Tibial nerve (tissue), 4 donors: ENCODE results near the gene RHCE. TPM values are rescaled to one million over a fixed set of nuclear protein-coding genes. Genes with fewer than 3 reads are reported as not detected.
"Not testable (repeated sequence)": the region's sequence is repeated elsewhere in the genome, so short reads cannot be mapped to it uniquely, and the experiment has no call there.

Experiments
- DNase-seq, 2 donors: peaks; one replicate each; pipeline ENCODE4 v3.0.0-alpha.2; 2019; ENCODE audit warnings: low spot score in 2 of 2
- H3K27ac ChIP-seq, 4 donors: fragments of 200-600 bp; sonication (generic) in 3 of 4; one replicate each; pipeline ENCODE4 v1.5.1; 2017 to 2019; ENCODE audit warnings: mild to moderate bottlenecking in 1 of 4
- H3K27me3 ChIP-seq, 2 donors: fragments of 200-600 bp; sonication (generic) in 1 of 2; one replicate each; pipeline versions ENCODE4 v1.5.1 to v1.6.0; 2017 to 2019
- H3K36me3 ChIP-seq, 3 donors: fragments of 200-600 bp; sonication (generic); one replicate each; pipeline ENCODE4 v1.5.1; 2018 to 2019
- H3K4me1 ChIP-seq, 4 donors: fragments of 200-600 bp; sonication (generic) in 3 of 4; one replicate each; pipeline ENCODE4 v1.5.1; 2017 to 2019
- H3K4me3 ChIP-seq, 4 donors: fragments of 200-600 bp; sonication (generic) in 3 of 4; one replicate each; pipeline ENCODE4 v1.5.1; 2017 to 2019; ENCODE audit warnings: mild to moderate bottlenecking in 1 of 4, moderate library complexity in 1 of 4
- H3K9me3 ChIP-seq, 4 donors: fragments of 200-600 bp; sonication (generic) in 3 of 4; one replicate each; pipeline ENCODE4 v1.5.1; 2017 to 2019
- CTCF ChIP-seq, 5 experiments: fragments of 200-600 bp in 3 of 5; fragments of 450-650 bp in 2 of 5; sonication (generic) in 3 of 5; IDR thresholded peaks; one replicate each; pipeline ENCODE4 v1.5.1; 2016 to 2019; ENCODE audit warnings: antibody characterized with exemption in 5 of 5, mild to moderate bottlenecking in 3 of 5, moderate library complexity in 2 of 5
- EP300 ChIP-seq, 2 donors: sonication (generic); formaldehyde crosslinking; IDR thresholded peaks; one replicate each; pipeline ENCODE4 v1.6.1; 2017; ENCODE audit warnings: antibody characterized with exemption in 2 of 2, mild to moderate bottlenecking in 1 of 2
- POLR2A ChIP-seq, 2 donors: fragments of 450-650 bp; IDR thresholded peaks; one replicate each; pipeline ENCODE4 v1.6.1; 2017; ENCODE audit warnings: antibody characterized with exemption in 2 of 2, mild to moderate bottlenecking in 2 of 2, moderate library complexity in 2 of 2
- WGBS, 2 donors: methylation state at CpG; one replicate each; pipeline ENCODE4 v1.1.5; 2018; 5-methylcytosine and 5-hydroxymethylcytosine counted together
- total RNA-seq, 4 donors: library from RNA; depleted of rRNA; stranded (reverse); fragments of >200 nt; gene quantifications; one replicate each; pipeline ENCODE4 v1.1.0, GENCODE V29; 2016

The RHCE gene
- total RNA-seq, 4 donors from 2014 or later: 0.22 TPM; not detected in 3

GRCh38 chr1:25338188-25338981 lies 82.2 kb downstream of the RHCE start, which contains the start of gene TMEM50A:
Gene TMEM50A (plus strand): TSS chr1:25338334. CDS start chr1:25340487, 2,153 bp downstream.
- peak within 1 kb of the TSS; percentile 71 to 93 (median 85) for H3K4me3 ChIP-seq
- TF ChIP-seq EP300 (IDR thresholded peaks at IDR 0.05): peak; percentile 78 to 93
- peak in 1 of 5 experiments; percentile 27 for TF ChIP-seq CTCF (IDR thresholded peaks at IDR 0.05)
- TF ChIP-seq POLR2A (IDR thresholded peaks at IDR 0.05): peak; percentile 54 to 86
- WGBS, 2 donors: 0 to 1% methylated on average over 42 to 48 of the region's 75 CpGs

GRCh38 chr1:25337483-25338187 lies 83.0 kb downstream of the RHCE start:
- DNase-seq: not testable (repeated sequence)
- H3K27ac ChIP-seq: peak overlapping the region; percentile 76 to 97 (median 94)
- WGBS, 2 donors: 0% methylated on average over 5 to 11 of the region's 39 CpGs

More at GRCh38 chr1:25338188-25338981, 82.2 kb downstream of the RHCE start, which contains the start of gene TMEM50A:
- DNase-seq: peak; percentile 80 to 84
- Histone ChIP-seq H3K27ac (peak within 1 kb of the TSS; percentile 76 to 97 (median 94)), H3K36me3 (peaks cover 0 to 7% (median 0%) of the 10 kb centered on the region in 3 donors), H3K4me1 (peaks cover 0 to 35% (median 16%) of the 10 kb centered on the region in 4 donors), H3K27me3 (no peaks in the 10 kb centered on the region), H3K9me3 (no peaks in the 10 kb centered on the region)

GRCh38 chr1:25336922-25337354 lies 83.7 kb downstream of the RHCE start:
- Histone ChIP-seq H3K4me3 (peak overlapping the region; percentile 38 to 93 (median 54)), H3K4me1 (peaks cover 0 to 29% (median 16%) of the 10 kb centered on the region in 4 donors), H3K27ac (peak overlapping the region in 2 of 4 donors; percentile 19 to 56)
- WGBS, 2 donors: 0 to 1% methylated on average over 8 to 25 of the region's 29 CpGs
- not testable (repeated sequence) for DNase-seq, H3K36me3 ChIP-seq, H3K27me3 ChIP-seq, H3K9me3 ChIP-seq

More at GRCh38 chr1:25337483-25338187, 83.0 kb downstream of the RHCE start:
- not testable (repeated sequence) for H3K36me3 ChIP-seq, H3K27me3 ChIP-seq, H3K9me3 ChIP-seq
- H3K4me1 ChIP-seq: peaks cover 0 to 35% (median 16%) of the 10 kb centered on the region in 4 donors
- H3K4me3 ChIP-seq: peak overlapping the region; percentile 71 to 93 (median 85)

GRCh38 chr1:25329950-25330349 lies 90.7 kb downstream of the RHCE start:
- H3K4me3 ChIP-seq, H3K9me3 ChIP-seq, DNase-seq, H3K4me1 ChIP-seq, H3K36me3 ChIP-seq, H3K27me3 ChIP-seq, H3K27ac ChIP-seq: not testable (repeated sequence)
- 35 to 45% methylated on average over 2 to 5 of the region's 5 CpGs for WGBS, 2 donors

- not testable (repeated sequence) for DNase-seq, H3K27me3 ChIP-seq, H3K4me3 ChIP-seq, H3K4me1 ChIP-seq, H3K9me3 ChIP-seq, H3K36me3 ChIP-seq, H3K27ac ChIP-seq
- WGBS, 2 donors: 89 to 92% methylated on average over 5 of the region's 5 CpGs
Measured at GRCh38 chr1:25329336-25329735, 91.3 kb downstream of the RHCE start.

- not testable (repeated sequence) for H3K27me3 ChIP-seq, H3K9me3 ChIP-seq, DNase-seq, H3K27ac ChIP-seq, H3K4me1 ChIP-seq, H3K4me3 ChIP-seq, H3K36me3 ChIP-seq
- 51 to 54% methylated on average over 4 of the region's 4 CpGs for WGBS, 2 donors
Measured at GRCh38 chr1:25328791-25329185, 91.8 kb downstream of the RHCE start.

- not testable (repeated sequence) for H3K27ac ChIP-seq, DNase-seq, H3K27me3 ChIP-seq, H3K4me1 ChIP-seq, H3K9me3 ChIP-seq, H3K4me3 ChIP-seq, H3K36me3 ChIP-seq
- no CpG with 5 or more reads among the region's 17 CpGs for WGBS, 2 donors
Measured at GRCh38 chr1:25327864-25328790, 92.5 kb downstream of the RHCE start.

GRCh38 chr1:25324407-25324806 lies 96.2 kb downstream of the RHCE start:
- not testable (repeated sequence) for H3K27me3 ChIP-seq, H3K27ac ChIP-seq, H3K9me3 ChIP-seq, H3K4me3 ChIP-seq, H3K36me3 ChIP-seq, H3K4me1 ChIP-seq, DNase-seq
- 85 to 100% methylated on average over 1 to 3 of the region's 3 CpGs for WGBS, 2 donors

- not testable (repeated sequence) for H3K4me3 ChIP-seq, H3K27ac ChIP-seq, H3K36me3 ChIP-seq, H3K4me1 ChIP-seq, H3K27me3 ChIP-seq, DNase-seq, H3K9me3 ChIP-seq
- 82% methylated on average over 6 to 9 of the region's 9 CpGs for WGBS, 2 donors
Measured at GRCh38 chr1:25322127-25322526, 98.5 kb downstream of the RHCE start.

GRCh38 chr1:25320314-25320938 lies 100.2 kb downstream of the RHCE start:
- H3K36me3 ChIP-seq, H3K4me3 ChIP-seq, H3K9me3 ChIP-seq, H3K4me1 ChIP-seq, H3K27me3 ChIP-seq: not testable (repeated sequence)
- H3K27ac ChIP-seq: peak overlapping the region in 1 of 4 donors; percentile 29
- peak in 1 of 2 donors; percentile 21 for DNase-seq
- WGBS, 2 donors: 79 to 82% methylated on average over 9 of the region's 9 CpGs
